A673 (cell line): ENCODE data around the gene ZBTB34.

Experiments
- CTCF ChIP-seq: fragments of 300-800, 200-600 bp; sonication (generic); conservative IDR thresholded peaks from 2 replicates; pipeline ENCODE4 v1.5.1; 2017; ENCODE audit warnings: low read depth, mild to moderate bottlenecking, antibody characterized with exemption, low read length, moderate library complexity, mixed read lengths
- EZH2 ChIP-seq: fragments of 200-600 bp; sonication (generic); IDR thresholded peaks from 2 replicates; pipeline ENCODE4 v1.6.1; 2017; ENCODE audit warnings: borderline replicate concordance, low read depth, mild to moderate bottlenecking, mixed read lengths, antibody characterized with exemption, low read length; ENCODE audit not compliant: poor library complexity, severe bottlenecking

GRCh38 chr9:126827227-126827626, 33.2 kb upstream of the ZBTB34 start:
- TF ChIP-seq CTCF (no peak), EZH2 (no peak)
